HepG2 (cell line): ENCODE results near the gene ARFGAP2.

Experiments
- ATF2 ChIP-seq: sonication (generic); formaldehyde crosslinking; IDR thresholded peaks from 2 replicates; pipeline ENCODE4 v1.4.0; 2020; ENCODE audit warnings: missing genetic modification reagents
- POLR2AphosphoS5 ChIP-seq: IDR thresholded peaks from 2 replicates; pipeline ENCODE4 v1.6.1; 2012; ENCODE audit warnings: low read depth, low read length
- SP4 ChIP-seq: sonication (generic); formaldehyde crosslinking; IDR thresholded peaks from 2 replicates; pipeline ENCODE4 v1.8.1; 2023; ENCODE audit warnings: mild to moderate bottlenecking, missing genetic modification reagents
- ZBED4 ChIP-seq: sonication (generic); formaldehyde crosslinking; IDR thresholded peaks from 2 replicates; pipeline ENCODE4 v1.4.0; 2020; ENCODE audit warnings: missing genetic modification reagents, borderline replicate concordance

- TF ChIP-seq POLR2AphosphoS5 = no peak
- no peak for TF ChIP-seq SP4
- no peak for TF ChIP-seq ATF2 (CRISPR knock-in tag)
- no peak for TF ChIP-seq ZBED4 (CRISPR knock-in tag)
These were observed 6.6 kb upstream of the ARFGAP2 start for GRCh38 chr11:47183031-47183856.
